ENCODE data around the gene AP1S3. TPM values are rescaled to one million over a fixed set of nuclear protein-coding genes. Genes with fewer than 3 reads are reported as not detected.
"Not testable (repeated sequence)": the region's sequence is repeated elsewhere in the genome, so short reads cannot be mapped to it uniquely, and the experiment has no call there.

Gene AP1S3
- polyA plus RNA-seq (ENCODE audit: low read depth in 6 of 6), result 10 to 100 TPM in 3 of 6 donors, 1 to 10 TPM in 3; 7.6 to 17.5 (median 12.2) TPM

- Mint-ChIP-seq H3K36me3 (peaks cover 0 to 4% of the 10 kb centered on the region in 2 donors), H3K4me1 (peaks cover 43 to 62% (median 44%) of the 10 kb centered on the region in 3 donors), H3K27me3 (no peaks in the 10 kb centered on the region), H3K9me3 (no peaks in the 10 kb centered on the region), H3K4me3 (peak within 1 kb of the TSS; percentile 90 to 99 (median 98)), H3K27ac (peak within 1 kb of the TSS; percentile 95 to 100 (median 99))
- peak; percentile 92 for DNase-seq
- ATAC-seq (ENCODE audit: low read depth in 2 of 2), result peak; percentile 67 to 69
Observed at GRCh38 chr2:223837287-223838061, at the start of gene AP1S3. Gene AP1S3 (minus strand): TSS chr2:223837582. CDS start chr2:223837450, 132 bp downstream.

- Mint-ChIP-seq H3K27me3 (no peaks in the 10 kb centered on the region), H3K4me3 (no peak overlapping the region), H3K9me3 (no peaks in the 10 kb centered on the region), H3K27ac (no peak overlapping the region), H3K4me1 (peaks cover 6 to 13% (median 7%) of the 10 kb centered on the region in 3 donors), H3K36me3 (peaks cover 6% of the 10 kb centered on the region in 2 donors)
- DNase-seq, result no peak
- ATAC-seq (ENCODE audit: low read depth in 2 of 2), result no peak
Observed at GRCh38 chr2:223887127-223887526, 49.7 kb upstream of the AP1S3 start.

GRCh38 chr2:223886726-223887125 lies 49.3 kb upstream of the AP1S3 start:
- Mint-ChIP-seq H3K27ac (no peak overlapping the region), H3K9me3 (no peaks in the 10 kb centered on the region), H3K4me3 (no peak overlapping the region), H3K4me1 (peaks cover 6 to 14% (median 7%) of the 10 kb centered on the region in 3 donors), H3K27me3 (no peaks in the 10 kb centered on the region), H3K36me3 (peaks cover 6 to 8% of the 10 kb centered on the region in 2 donors)
- DNase-seq (no peak), ATAC-seq (ENCODE audit: low read depth in 2 of 2) (no peak)

GRCh38 chr2:223884399-223884798 lies 47.0 kb upstream of the AP1S3 start:
- ATAC-seq (ENCODE audit: low read depth in 2 of 2) (no peak), DNase-seq (no peak)
- Mint-ChIP-seq H3K36me3 (peaks cover 7 to 12% of the 10 kb centered on the region in 2 donors), H3K27me3 (no peaks in the 10 kb centered on the region), H3K27ac (peak overlapping the region in 1 of 6 donors; percentile 69), H3K9me3 (no peaks in the 10 kb centered on the region), H3K4me3 (no peak overlapping the region), H3K4me1 (peaks cover 0 to 5% (median 0%) of the 10 kb centered on the region in 3 donors)

GRCh38 chr2:223882715-223883114 lies 45.3 kb upstream of the AP1S3 start:
- Mint-ChIP-seq H3K27ac (peak overlapping the region in 1 of 6 donors; percentile 73), H3K4me1 (peaks cover 0 to 5% (median 0%) of the 10 kb centered on the region in 3 donors), H3K4me3 (no peak overlapping the region), H3K36me3 (peaks cover 9 to 10% of the 10 kb centered on the region in 2 donors), H3K27me3 (no peaks in the 10 kb centered on the region), H3K9me3 (no peaks in the 10 kb centered on the region)
- no peak for ATAC-seq (ENCODE audit: low read depth in 2 of 2)
- DNase-seq, result no peak

GRCh38 chr2:223880796-223881195 lies 43.4 kb upstream of the AP1S3 start:
- Mint-ChIP-seq H3K9me3 (no peaks in the 10 kb centered on the region), H3K27me3 (no peaks in the 10 kb centered on the region), H3K36me3 (peaks cover 9 to 10% of the 10 kb centered on the region in 2 donors), H3K4me3 (no peak overlapping the region), H3K27ac (peak overlapping the region in 3 of 6 donors; percentile 2 to 71 (median 51)), H3K4me1 (peaks cover 0 to 5% (median 0%) of the 10 kb centered on the region in 3 donors)
- DNase-seq (no peak), ATAC-seq (ENCODE audit: low read depth in 2 of 2) (no peak)

- Mint-ChIP-seq H3K4me3 (no peak overlapping the region), H3K27ac (peak overlapping the region in 1 of 6 donors; percentile 81)
- ATAC-seq (ENCODE audit: low read depth in 2 of 2), result no peak
Observed at GRCh38 chr2:223877721-223878410, 40.5 kb upstream of the AP1S3 start.

GRCh38 chr2:223873672-223874071 lies 36.3 kb upstream of the AP1S3 start:
- DNase-seq, result no peak
- Mint-ChIP-seq H3K4me1 (peaks cover 0 to 4% (median 0%) of the 10 kb centered on the region in 3 donors), H3K9me3 (peaks cover 0 to 4% (median 2%) of the 10 kb centered on the region in 7 donors), H3K27ac (peak overlapping the region in 1 of 6 donors; percentile 33), H3K4me3 (no peak overlapping the region), H3K36me3 (peaks cover 16 to 28% of the 10 kb centered on the region in 2 donors), H3K27me3 (no peaks in the 10 kb centered on the region)
- ATAC-seq (ENCODE audit: low read depth in 2 of 2), result no peak

More at GRCh38 chr2:223877721-223878410, 40.5 kb upstream of the AP1S3 start:
- DNase-seq, result no peak
- H3K4me1 Mint-ChIP-seq, result peaks cover 0 to 5% (median 0%) of the 10 kb centered on the region in 3 donors
- H3K27me3 Mint-ChIP-seq, result no peaks in the 10 kb centered on the region
- H3K36me3 Mint-ChIP-seq, result peaks cover 9 to 20% of the 10 kb centered on the region in 2 donors
- peaks cover 0 to 2% (median 0%) of the 10 kb centered on the region in 7 donors for H3K9me3 Mint-ChIP-seq

- not testable (repeated sequence) for ATAC-seq (ENCODE audit: low read depth in 2 of 2); H3K4me1 Mint-ChIP-seq; H3K4me3 Mint-ChIP-seq; H3K9me3 Mint-ChIP-seq; H3K27me3 Mint-ChIP-seq; H3K27ac Mint-ChIP-seq; DNase-seq
- peaks cover 16 to 21% of the 10 kb centered on the region in 2 donors for H3K36me3 Mint-ChIP-seq
Observed at GRCh38 chr2:223872772-223873171, 35.4 kb upstream of the AP1S3 start.

GRCh38 chr2:223871661-223872060 lies 34.3 kb upstream of the AP1S3 start:
- H3K36me3 Mint-ChIP-seq, result peaks cover 16 to 21% of the 10 kb centered on the region in 2 donors
- ATAC-seq (ENCODE audit: low read depth in 2 of 2); H3K9me3 Mint-ChIP-seq; H3K4me3 Mint-ChIP-seq; H3K27me3 Mint-ChIP-seq; DNase-seq; H3K4me1 Mint-ChIP-seq: not testable (repeated sequence)
- peak overlapping the region in 1 of 6 donors; percentile 24 for H3K27ac Mint-ChIP-seq

- H3K27me3 Mint-ChIP-seq, result no peaks in the 10 kb centered on the region
- ATAC-seq (ENCODE audit: low read depth in 2 of 2), result no peak
Observed at GRCh38 chr2:223870840-223871611, 33.6 kb upstream of the AP1S3 start.

GRCh38 chr2:223868005-223868404 lies 30.6 kb upstream of the AP1S3 start:
- no peaks in the 10 kb centered on the region for H3K27me3 Mint-ChIP-seq
- DNase-seq (no peak), ATAC-seq (ENCODE audit: low read depth in 2 of 2) (no peak)
- H3K27ac Mint-ChIP-seq, result no peak overlapping the region
- peaks cover 11 to 16% (median 11%) of the 10 kb centered on the region in 3 donors for H3K4me1 Mint-ChIP-seq
- H3K9me3 Mint-ChIP-seq, result peaks cover 0 to 3% (median 2%) of the 10 kb centered on the region in 7 donors
- peaks cover 16 to 17% of the 10 kb centered on the region in 2 donors for H3K36me3 Mint-ChIP-seq
- H3K4me3 Mint-ChIP-seq, result no peak overlapping the region

More at GRCh38 chr2:223870840-223871611, 33.6 kb upstream of the AP1S3 start:
- peaks cover 16 to 21% of the 10 kb centered on the region in 2 donors for H3K36me3 Mint-ChIP-seq
- DNase-seq, result no peak
- H3K4me3 Mint-ChIP-seq, result no peak overlapping the region
- peak overlapping the region in 2 of 6 donors; percentile 2 to 24 for H3K27ac Mint-ChIP-seq
- peaks cover 5 to 8% (median 6%) of the 10 kb centered on the region in 3 donors for H3K4me1 Mint-ChIP-seq
- peaks cover 0 to 4% (median 2%) of the 10 kb centered on the region in 7 donors for H3K9me3 Mint-ChIP-seq
